HG02610 (cell line): ENCODE data around the gene TGM2.

ENCODE experiments used
- ATAC-seq: cut with Tn5 transposase; IDR thresholded peaks from one replicate; pipeline ENCODE4 v1.9.1; 2021; ENCODE audit warnings: mild to moderate bottlenecking, moderate library complexity; ENCODE audit not compliant: unreplicated experiment

The TGM2 gene

DNA sequence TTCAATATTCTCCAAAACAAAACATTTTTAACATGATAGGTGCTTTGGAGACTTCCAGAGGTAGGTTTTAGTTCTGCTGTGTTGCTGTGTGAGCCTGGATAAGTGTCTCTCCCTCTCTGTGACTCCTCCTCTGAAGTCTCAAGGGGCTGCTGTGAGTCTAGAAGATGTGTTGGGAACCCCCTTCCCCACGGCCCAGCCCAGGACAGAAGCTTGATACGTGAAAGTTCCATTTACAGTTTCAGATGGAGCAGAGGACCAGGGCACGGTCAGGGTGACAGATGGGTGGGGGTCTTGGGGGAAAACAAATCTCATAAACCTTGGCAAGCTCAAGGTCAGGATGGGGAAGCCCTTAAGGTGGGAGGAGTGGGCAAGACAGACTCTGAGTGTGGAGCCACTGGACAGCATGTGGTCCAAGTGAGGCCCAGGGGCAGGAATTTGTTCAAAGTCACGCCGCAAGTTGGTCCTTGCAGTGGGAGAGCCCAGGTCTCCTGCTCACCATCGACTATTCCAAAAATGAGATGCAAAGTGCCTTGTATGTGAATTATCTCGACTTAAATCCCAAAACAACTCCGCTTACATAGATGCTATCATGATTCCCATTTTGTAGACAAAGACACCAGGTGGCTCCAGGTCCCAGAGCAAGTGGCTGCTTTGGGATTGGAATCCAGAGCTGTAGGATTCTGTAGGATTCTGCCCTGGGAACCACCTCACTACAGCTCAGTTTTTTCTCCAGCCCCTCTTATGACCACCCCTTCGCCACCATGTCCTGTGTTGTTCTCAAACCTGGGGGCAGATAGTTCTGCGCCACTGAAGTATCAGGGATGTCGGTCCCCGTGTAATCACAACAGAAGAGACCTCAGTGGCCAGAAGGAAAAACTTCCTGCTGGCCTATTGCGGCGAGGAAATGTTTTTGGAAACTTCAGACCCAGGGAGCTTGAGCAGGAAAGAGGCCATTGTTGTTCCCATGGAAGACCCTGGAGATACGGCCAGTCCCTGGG, 1.9 kb downstream of the TGM2 start:
- no peak for ATAC-seq

DNA sequence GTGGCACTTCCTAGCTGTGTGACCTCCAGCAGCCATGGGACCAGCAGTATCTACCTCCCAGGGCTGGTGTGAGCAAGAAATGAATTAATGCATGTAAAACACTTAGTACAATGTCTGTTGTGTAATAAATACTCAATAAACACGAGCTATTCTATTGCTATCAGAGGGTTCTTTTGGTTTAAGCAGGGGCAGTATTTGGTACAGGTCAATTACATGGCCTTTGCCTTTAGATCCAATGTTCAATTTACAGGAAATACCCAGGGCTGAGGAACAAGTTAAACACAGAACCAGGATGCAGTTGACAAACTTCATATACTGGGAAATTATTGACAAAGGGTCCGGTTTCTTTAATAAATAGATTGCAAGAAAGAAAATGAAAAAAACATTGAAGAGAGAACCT, 2.9 kb downstream of the TGM2 start:
- no peak for ATAC-seq

- no peak for ATAC-seq
These were observed 3.7 kb downstream of the TGM2 start for GRCh38 chr20:38161412-38161774.

DNA sequence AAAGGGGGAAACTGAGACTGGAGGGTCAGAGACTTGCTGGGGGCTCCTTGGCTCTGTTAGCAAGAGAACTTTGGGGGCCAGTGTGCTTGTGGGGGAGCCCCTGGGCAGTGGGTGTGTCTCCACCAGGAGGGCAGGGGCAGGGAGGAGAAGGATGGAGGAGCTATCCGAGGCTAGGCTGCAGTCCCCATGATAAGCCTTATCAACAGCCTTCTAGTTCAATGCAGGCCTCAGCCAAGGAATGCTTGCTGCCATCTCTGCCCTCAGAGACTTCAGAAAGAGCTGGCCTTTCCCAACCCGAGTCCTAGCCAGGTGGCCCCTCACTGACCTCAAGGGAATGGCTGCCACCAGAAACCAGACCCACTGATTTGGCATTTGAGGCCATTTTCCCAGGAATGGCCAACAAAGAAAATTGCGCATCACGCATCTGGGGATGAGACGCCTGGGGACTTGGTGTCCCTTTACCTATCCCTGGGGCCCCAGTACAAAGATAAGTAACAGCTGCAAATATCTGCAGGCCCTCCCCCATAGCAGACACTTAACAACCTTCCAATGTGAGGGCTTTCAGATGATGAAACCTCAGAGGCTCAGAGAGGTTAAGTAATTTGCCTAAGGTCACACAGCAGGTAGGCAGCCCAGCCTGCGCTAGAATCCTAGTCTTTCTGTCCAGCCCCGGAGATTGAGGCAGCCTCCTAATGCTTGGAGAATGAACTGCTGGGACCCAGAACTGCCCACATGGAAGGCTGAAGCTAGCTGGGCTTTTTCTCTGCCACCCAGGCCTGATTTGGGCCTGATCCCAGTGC, 4.9 kb downstream of the TGM2 start:
- ATAC-seq = no peak

DNA sequence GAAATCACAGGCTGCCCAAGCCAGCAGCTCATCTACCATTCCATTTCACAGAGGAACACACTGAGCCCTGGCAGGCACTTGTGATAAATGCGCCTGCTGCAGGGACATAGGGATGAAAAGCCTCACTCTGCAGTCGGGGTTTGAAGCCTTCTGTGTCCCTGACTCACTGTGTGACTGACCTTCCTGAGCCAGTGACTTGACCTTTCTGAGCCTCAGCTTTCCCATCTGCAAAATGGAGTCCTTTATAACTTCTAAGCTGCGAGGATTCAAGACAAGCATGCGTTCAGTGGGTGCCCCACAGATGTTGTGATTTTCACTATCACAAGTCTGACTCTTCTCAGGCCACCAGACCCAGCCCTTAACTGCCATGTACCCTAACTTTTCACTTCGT, 5.5 kb downstream of the TGM2 start:
- no peak for ATAC-seq

DNA sequence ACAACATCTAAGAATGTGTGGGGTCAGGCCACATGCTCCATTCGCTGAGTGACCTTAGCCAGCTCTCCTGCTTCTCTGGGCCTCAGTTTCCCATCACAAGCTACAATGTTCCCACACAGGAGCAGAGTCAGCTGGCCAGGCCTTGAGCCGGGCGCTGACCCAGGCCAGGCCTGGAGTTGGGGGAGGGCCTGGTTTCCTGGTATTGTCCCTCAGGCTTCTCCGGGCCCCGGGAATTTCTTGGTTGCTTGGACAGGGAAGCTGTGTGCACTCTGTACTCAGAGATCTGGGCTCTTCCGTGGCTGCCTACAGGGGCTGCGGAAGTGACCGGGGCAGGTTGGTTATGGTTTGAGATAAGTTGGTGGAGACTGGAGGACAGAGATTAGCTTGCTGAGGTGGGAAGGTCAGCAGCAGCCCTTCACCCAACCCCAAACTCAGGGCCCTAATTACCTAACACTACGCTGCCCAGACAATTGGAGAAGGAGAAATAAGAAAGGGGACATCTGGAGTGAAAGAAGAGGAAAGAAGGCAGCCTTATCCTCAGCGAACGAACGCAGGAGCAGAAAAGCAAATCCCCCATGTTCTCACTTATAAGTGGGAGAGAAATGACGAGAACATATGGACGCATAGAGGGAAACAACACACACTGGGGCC, 6.2 kb downstream of the TGM2 start:
- ATAC-seq = no peak

DNA sequence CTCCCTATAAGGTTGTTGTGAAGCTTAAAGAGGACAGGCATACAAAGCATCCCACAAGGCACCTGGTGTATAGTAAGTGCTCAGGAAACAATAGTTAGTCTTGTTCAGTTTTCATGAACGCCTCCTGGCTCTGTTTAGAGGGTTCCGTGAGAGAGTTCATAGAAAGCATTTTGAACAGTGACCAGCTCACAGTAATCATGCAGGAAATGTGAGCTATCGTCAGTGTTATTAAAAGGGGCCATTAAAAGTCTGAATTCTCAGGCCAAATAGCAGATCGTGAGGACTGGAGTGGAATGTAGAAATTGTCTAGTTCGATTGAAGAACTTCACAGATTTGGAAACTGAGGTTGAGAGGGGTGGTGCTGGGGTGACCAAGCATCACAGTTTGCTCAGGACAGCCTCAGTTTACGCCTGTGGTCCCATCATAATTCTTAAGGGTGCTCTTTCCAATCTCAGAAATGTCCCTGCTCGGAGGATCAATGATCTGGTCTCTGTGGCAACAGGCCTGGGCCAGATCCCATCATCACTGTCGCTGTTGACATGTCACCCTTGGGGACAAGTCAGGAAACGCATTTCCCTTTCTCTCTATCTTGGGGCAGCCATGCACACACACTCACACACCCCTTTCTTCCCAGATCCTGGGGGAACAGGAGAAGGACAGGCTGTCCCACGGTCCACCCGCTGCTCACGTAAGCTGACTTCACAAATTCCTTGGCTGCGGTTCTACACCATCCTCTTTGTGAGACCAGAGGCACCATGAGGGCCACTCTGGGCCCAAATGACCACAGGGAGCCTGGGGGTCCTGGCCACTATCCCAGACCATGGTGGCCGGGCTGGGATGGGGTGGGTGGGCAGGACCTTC, 7.2 kb downstream of the TGM2 start:
- no peak for ATAC-seq

- ATAC-seq = no peak
These were observed 8.0 kb downstream of the TGM2 start for GRCh38 chr20:38156888-38157634.

GRCh38 chr20:38156280-38156679, 8.8 kb downstream of the TGM2 start:
- no peak for ATAC-seq

GRCh38 chr20:38155811-38156210, 9.3 kb downstream of the TGM2 start:
- no peak for ATAC-seq

DNA sequence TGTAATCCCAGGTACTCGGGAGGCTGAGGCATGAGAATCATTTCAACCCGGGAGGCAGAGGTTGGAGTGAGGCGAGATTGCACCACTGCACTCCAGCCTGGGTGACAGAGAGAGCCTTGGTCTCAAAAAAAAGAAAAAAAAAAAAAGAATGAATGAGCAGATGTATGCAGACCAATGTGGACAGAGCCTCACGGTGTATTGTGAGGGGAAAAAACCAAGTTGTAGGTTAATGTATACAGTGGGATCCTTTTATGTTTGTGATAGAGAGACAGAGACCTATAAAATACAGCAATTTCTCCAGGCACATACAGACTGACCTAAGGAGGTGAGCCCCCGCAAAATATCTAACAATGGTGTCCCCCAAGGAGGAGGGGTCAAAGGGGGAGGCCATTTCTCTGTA, 11.7 kb downstream of the TGM2 start:
- no peak for ATAC-seq

- peak; percentile 50 for ATAC-seq
These were observed 12.3 kb downstream of the TGM2 start for GRCh38 chr20:38152621-38153221.

DNA sequence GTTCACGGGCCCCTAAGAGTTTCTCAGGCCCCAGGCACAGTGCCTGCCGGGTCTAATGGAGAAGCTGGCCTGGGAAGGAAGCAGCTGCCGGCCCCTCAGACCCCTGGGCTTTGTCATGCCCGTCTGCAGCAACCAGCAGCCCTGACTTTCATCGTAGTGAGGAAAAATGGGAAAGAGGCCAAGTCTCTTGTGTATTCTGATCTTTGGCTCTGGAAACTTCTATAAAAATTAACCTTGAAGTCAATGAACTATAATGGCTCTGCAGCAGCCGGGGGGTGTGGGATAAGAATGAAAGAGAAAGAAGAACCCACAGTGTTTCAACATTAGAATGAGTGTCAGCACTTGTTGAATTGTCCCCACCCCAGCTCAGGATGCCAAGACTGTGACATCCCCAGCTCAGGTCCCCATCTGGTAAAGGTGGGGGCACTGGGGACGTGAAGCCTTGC, 12.9 kb downstream of the TGM2 start:
- ATAC-seq = peak; percentile 76

- no peak for ATAC-seq
These were observed 13.6 kb downstream of the TGM2 start for GRCh38 chr20:38151455-38151854.

GRCh38 chr20:38150335-38151170, 14.5 kb downstream of the TGM2 start:
- ATAC-seq = no peak

GRCh38 chr20:38148328-38149102, 16.6 kb downstream of the TGM2 start:
- ATAC-seq = no peak

DNA sequence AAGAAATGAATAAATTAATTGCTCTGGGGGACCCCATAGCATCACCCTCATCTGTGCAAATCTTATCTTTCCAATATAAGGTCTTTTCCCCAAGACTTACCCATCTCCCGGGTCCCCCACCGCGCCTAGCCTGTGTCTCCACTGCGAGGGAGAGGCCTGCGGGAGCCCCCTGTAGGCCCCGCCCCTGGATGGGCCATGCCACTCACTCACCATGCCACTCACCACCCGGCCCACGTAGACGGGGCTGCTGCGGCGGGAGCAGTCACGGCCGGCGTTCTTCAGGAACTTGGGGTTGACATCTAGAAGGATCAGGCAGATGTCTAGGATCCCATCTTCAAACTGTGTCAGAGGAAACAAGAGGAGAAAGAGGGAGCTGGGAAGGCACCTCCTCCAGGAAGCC, 17.3 kb downstream of the TGM2 start:
- no peak for ATAC-seq

DNA sequence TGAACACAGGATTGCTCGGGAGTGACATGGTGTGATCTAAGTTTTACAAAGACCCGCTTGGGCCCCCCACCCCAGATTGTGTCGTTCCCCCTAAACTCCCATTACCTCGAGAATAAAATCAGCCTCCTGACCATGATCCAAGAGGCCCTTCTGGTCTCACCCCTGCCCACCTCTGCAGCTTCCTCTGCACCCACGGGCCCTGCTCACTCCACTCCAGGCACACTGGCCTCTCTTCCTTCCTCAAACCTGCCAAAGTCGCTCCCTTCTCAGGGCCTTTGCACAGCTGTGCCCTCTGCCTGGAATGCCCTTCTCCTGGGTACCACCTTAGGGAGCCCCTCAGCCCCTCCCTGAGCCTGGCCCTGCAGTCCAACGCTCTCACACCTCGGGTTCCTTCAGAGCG, 17.9 kb downstream of the TGM2 start:
- ATAC-seq = no peak
